Measurements from ENCODE around the gene FSTL4.

DNA sequence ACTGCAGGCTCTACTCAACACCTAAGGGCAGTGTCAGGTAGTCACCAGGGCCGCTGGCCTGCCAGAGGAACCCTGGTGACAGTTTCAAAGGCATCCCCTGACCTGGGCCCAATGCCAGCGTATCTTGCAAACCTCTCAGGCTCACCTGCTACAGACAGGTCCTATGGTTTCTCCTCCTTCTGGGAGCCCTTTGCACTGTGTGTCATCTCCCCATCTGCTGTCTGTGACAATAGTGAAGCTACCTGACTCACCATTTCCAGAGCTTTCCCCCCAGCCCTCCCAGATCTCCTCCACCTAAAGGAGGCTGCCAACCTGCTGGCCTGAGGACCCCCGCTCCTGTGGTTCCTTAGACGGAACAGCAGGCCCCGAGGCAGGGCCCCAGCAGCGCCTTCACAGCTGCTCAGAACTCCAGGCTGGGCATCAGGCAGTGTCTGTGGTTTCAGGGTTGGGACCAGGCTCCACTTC, 203.1 kb downstream of the FSTL4 start:
- no peak for TF ChIP-seq POLR2A (IDR thresholded peaks at IDR 0.05)
- TF ChIP-seq, protein P1, sequence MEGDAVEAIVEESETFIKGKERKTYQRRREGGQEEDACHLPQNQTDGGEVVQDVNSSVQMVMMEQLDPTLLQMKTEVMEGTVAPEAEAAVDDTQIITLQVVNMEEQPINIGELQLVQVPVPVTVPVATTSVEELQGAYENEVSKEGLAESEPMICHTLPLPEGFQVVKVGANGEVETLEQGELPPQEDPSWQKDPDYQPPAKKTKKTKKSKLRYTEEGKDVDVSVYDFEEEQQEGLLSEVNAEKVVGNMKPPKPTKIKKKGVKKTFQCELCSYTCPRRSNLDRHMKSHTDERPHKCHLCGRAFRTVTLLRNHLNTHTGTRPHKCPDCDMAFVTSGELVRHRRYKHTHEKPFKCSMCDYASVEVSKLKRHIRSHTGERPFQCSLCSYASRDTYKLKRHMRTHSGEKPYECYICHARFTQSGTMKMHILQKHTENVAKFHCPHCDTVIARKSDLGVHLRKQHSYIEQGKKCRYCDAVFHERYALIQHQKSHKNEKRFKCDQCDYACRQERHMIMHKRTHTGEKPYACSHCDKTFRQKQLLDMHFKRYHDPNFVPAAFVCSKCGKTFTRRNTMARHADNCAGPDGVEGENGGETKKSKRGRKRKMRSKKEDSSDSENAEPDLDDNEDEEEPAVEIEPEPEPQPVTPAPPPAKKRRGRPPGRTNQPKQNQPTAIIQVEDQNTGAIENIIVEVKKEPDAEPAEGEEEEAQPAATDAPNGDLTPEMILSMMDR (IDR thresholded peaks at IDR 0.05) = no peak

All from Peyer's patch (tissue), 4 donors.